ENCODE measurements around the gene STK39.

STK39 gene

GRCh38 chr2:167943897-167944296, 303.5 kb downstream of the STK39 start:
- no peak for DNase-seq

GRCh38 chr2:167943368-167943767, 304.0 kb downstream of the STK39 start:
- no peak for DNase-seq

- DNase-seq = no peak
Observed at GRCh38 chr2:167942366-167943081, 304.9 kb downstream of the STK39 start.

GRCh38 chr2:167941604-167942003, 305.8 kb downstream of the STK39 start:
- DNase-seq = no peak

GRCh38 chr2:167940734-167941507, 306.5 kb downstream of the STK39 start:
- no peak for DNase-seq

- no peak for DNase-seq
Observed at GRCh38 chr2:167940346-167940725, 307.1 kb downstream of the STK39 start.

- peak; percentile 12 for DNase-seq
Observed at GRCh38 chr2:167939514-167940345, 307.7 kb downstream of the STK39 start.

- no peak for DNase-seq
Observed at GRCh38 chr2:167937403-167937802, 310.0 kb downstream of the STK39 start.

- no peak for DNase-seq
Observed at GRCh38 chr2:167935803-167936110, 311.6 kb downstream of the STK39 start.

- DNase-seq = no peak
Observed at GRCh38 chr2:167933097-167933814, 314.1 kb downstream of the STK39 start.

- no peak for DNase-seq
Observed at GRCh38 chr2:167932123-167932693, 315.2 kb downstream of the STK39 start.

- no peak for DNase-seq
Observed at GRCh38 chr2:167929484-167929883, 317.9 kb downstream of the STK39 start.

- DNase-seq = no peak
Observed at GRCh38 chr2:167928434-167928833, 319.0 kb downstream of the STK39 start.

GRCh38 chr2:167925758-167926157, 321.6 kb downstream of the STK39 start:
- no peak for DNase-seq

- no peak for DNase-seq
Observed at GRCh38 chr2:167924556-167924955, 322.8 kb downstream of the STK39 start.

- DNase-seq = no peak
Observed at GRCh38 chr2:167916756-167917155, 330.6 kb downstream of the STK39 start.

GRCh38 chr2:167914969-167915368, 332.4 kb downstream of the STK39 start:
- no peak for DNase-seq

- DNase-seq = peak; percentile 37
Observed at GRCh38 chr2:167908786-167909185, 338.6 kb downstream of the STK39 start.

GRCh38 chr2:167905668-167906067, 341.7 kb downstream of the STK39 start:
- DNase-seq = no peak

Data from OCI-M1 (cell line).